HG03280 (cell line): Measurements from ENCODE around the gene GLI1.
A peak's percentile ranks its signal among the peaks of the same experiment; 100 is the strongest.

ENCODE experiments used
- ATAC-seq: cut with Tn5 transposase; IDR thresholded peaks from one replicate; pipeline ENCODE4 v1.9.1; 2021; ENCODE audit warnings: mild to moderate bottlenecking, moderate library complexity; ENCODE audit not compliant: unreplicated experiment

Gene GLI1

DNA sequence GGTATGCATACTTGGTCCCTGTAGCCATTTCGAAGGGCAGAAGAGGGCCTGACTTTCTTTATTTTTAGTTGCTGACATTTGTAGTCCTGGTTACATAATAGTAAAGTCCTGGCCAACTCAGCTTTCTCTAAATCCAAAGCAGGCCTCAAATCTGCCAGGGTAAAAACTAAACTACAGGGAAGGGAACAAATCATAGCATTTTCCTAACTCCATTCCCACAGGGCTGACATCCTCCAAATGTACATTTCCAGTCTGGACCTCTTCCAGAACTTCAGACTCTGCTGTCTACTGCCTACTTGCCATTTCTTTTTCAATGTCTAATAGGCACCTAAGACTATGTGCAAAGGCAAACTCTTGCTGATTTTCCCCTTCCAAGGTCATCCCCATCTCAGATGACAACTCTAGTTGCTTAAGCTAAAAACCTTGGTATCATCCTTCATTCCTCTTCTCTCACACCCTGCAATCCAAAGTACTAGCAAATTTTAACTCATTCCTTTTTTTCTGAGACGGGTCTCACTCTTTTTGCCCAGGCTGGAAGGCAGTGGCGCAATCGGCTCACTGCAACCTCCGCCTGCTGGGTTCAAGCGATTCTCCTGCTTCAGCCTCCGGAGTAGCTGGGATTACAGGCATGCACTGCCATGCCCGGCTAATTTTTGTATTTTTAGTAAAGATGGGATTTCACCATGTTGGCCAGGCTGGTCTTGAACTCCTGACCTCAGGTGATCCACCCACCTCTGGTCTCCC, 58.8 kb downstream of the GLI1 start:
- ATAC-seq: no peak

DNA sequence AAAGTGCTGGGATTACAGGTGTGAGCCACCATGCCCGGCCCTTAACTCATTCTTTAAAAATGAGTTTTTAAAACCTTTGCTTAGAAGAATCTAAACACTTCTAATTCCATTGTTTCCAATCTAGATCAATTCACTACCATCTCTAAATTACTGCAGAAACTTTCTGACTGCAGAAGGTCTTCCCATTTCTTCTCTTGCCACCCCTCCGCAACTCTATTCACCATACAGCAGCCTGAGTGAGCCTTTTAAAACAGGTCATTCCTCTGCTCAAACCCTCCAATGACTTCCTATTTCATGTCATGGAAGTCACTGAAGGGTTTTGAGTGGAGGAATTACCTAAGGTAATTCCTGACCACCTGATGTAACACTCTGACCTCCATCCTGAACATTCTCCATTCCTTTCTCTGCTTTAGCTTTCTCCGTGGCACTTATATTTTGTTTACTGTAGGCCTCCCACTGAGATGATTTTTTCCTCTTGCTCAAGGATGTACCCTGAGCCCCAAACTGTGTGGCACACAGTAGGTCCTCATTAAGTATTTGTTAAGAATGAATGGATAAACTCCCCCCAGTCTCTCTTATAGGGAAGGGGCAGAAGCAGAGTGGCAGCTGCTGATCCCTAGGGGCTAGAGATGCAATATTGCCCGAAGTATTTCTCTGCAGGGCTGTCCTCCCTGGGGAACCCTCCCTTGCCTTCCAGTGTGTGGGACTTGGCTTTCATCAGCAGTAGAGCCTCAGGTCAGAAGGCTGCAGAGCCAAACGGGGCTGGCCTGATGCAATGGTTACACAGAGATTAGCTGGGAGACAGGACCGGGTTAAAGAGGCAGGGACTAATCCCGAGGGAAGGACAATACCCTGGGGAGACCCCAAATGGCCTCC, 59.6 kb downstream of the GLI1 start:
- ATAC-seq: no peak

- ATAC-seq: peak; percentile 2
Measured at GRCh38 chr12:57519796-57520052, 60.1 kb downstream of the GLI1 start.

- peak; percentile 63 for ATAC-seq
Measured at GRCh38 chr12:57520053-57520818, 60.7 kb downstream of the GLI1 start, which contains the start of gene DDIT3. TSS of gene DDIT3 (minus strand) at chr12:57520514. CDS start at chr12:57517406, 3,108 bp downstream.

GRCh38 chr12:57521525-57522010, 62.0 kb downstream of the GLI1 start:
- ATAC-seq: no peak
